Suprapubic skin (tissue), 4 donors: ENCODE results near the gene AP2A1. TPM values are rescaled to one million over a fixed set of nuclear protein-coding genes. Genes with fewer than 3 reads are reported as not detected.

Experiments
- DNase-seq, 2 donors: peaks; one replicate each; pipeline ENCODE4 v3.0.0-alpha.2; 2019; ENCODE audit warnings: low spot score in 2 of 2
- H3K27ac ChIP-seq: fragments of 200-600 bp; sonication (generic); one replicate; pipeline ENCODE4 v1.5.1; 2019
- H3K27me3 ChIP-seq: fragments of 200-600 bp; sonication (generic); one replicate; pipeline ENCODE4 v1.5.1; 2019
- H3K36me3 ChIP-seq: fragments of 200-600 bp; sonication (generic); one replicate; pipeline ENCODE4 v1.5.1; 2019
- H3K4me1 ChIP-seq: fragments of 200-600 bp; sonication (generic); one replicate; pipeline ENCODE4 v1.5.1; 2019
- H3K4me3 ChIP-seq: fragments of 200-600 bp; sonication (generic); one replicate; pipeline ENCODE4 v1.5.1; 2019; ENCODE audit warnings: mild to moderate bottlenecking
- H3K9me3 ChIP-seq: fragments of 200-600 bp; sonication (generic); one replicate; pipeline ENCODE4 v1.5.1; 2019
- CTCF ChIP-seq, 2 donors: fragments of 200-600 bp in 1 of 2; fragments of 450-650 bp in 1 of 2; sonication (generic) in 1 of 2; IDR thresholded peaks; one replicate each; pipeline ENCODE4 v1.5.1; 2016 to 2019; ENCODE audit warnings: antibody characterized with exemption in 2 of 2, mild to moderate bottlenecking in 1 of 2, moderate library complexity in 1 of 2
- EP300 ChIP-seq: sonication (generic); formaldehyde crosslinking; IDR thresholded peaks from one replicate; pipeline ENCODE4 v1.6.1; 2017; ENCODE audit warnings: antibody characterized with exemption
- POLR2A ChIP-seq, 2 donors: fragments of 450-650 bp; IDR thresholded peaks; one replicate each; pipeline ENCODE4 v1.6.1; 2017; ENCODE audit warnings: antibody characterized with exemption in 2 of 2, mild to moderate bottlenecking in 2 of 2, moderate library complexity in 2 of 2
- POLR2AphosphoS5 ChIP-seq, 3 donors: sonication (generic); formaldehyde crosslinking; IDR thresholded peaks; one replicate each; pipeline ENCODE4 v1.6.1; 2017; ENCODE audit warnings: antibody characterized with exemption in 3 of 3
- WGBS: methylation state at CpG from one replicate; pipeline ENCODE4 v1.1.5; 2018; 5-methylcytosine and 5-hydroxymethylcytosine counted together
- total RNA-seq, 4 donors: library from RNA; depleted of rRNA; stranded (reverse); fragments of >200 nt; gene quantifications; one replicate each; pipeline ENCODE4 v1.1.0, GENCODE V29; 2016

The AP2A1 gene
- total RNA-seq, 4 donors from 2014 or later, result 78.1 to 101 (median 93.4) TPM

GRCh38 chr19:49837425-49837824 lies 70.6 kb downstream of the AP2A1 start:
- no peak overlapping the region for H3K4me3 ChIP-seq

DNA sequence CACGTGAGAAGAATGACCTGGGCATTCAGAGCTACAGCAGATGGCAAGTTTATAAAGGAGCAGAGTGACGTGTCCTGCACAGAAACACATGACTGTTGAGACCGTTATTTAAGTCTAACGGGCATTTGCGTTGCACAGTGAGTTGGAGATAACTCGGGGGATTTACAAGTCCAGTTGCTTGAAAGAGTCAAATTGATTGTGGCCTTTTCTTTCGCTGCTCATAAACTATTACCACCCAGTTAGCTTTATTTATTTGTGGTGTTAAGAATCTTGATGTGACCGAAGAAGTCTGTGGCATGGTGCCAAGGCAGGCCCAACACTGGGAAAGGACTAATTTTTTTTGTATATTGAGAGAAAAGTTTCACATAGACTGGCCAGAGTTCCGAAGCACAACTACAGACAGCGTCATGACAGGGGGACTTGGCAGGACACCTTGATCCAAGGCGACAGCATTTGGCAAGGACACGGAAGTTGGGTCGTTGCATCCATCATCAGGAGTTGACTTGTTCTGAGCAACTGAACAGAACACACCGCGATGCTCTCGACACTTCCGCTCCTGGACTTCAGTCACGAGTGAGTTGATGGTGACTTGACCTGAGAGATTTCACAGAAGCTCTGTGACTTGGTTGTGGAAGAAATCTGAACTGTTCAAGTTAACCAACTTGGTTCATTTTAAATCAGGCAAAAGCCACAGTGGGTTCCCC lies 72.2 kb downstream of the AP2A1 start:
- 96% methylated on average over 18 of the region's 18 CpGs for WGBS
- H3K36me3 ChIP-seq, result peaks cover 45% of the 10 kb centered on the region
- H3K4me3 ChIP-seq, result no peak overlapping the region
- TF ChIP-seq EP300 (no peak), POLR2A (IDR thresholded peaks at IDR 0.05) (no peak), POLR2AphosphoS5 (IDR thresholded peaks at IDR 0.05) (no peak), CTCF (IDR thresholded peaks at IDR 0.05) (no peak)
- no peaks in the 10 kb centered on the region for H3K9me3 ChIP-seq
- H3K27ac ChIP-seq, result no peak overlapping the region
- H3K27me3 ChIP-seq, result no peaks in the 10 kb centered on the region
- DNase-seq, result no peak
- H3K4me1 ChIP-seq, result no peaks in the 10 kb centered on the region

More at GRCh38 chr19:49837425-49837824, 70.6 kb downstream of the AP2A1 start:
- Histone ChIP-seq H3K27ac (no peak overlapping the region), H3K27me3 (no peaks in the 10 kb centered on the region), H3K9me3 (no peaks in the 10 kb centered on the region), H3K36me3 (peaks cover 61% of the 10 kb centered on the region), H3K4me1 (no peaks in the 10 kb centered on the region)
- DNase-seq, result no peak
- no peak for TF ChIP-seq CTCF (IDR thresholded peaks at IDR 0.05)
- TF ChIP-seq POLR2A (IDR thresholded peaks at IDR 0.05), result no peak
- TF ChIP-seq POLR2AphosphoS5 (IDR thresholded peaks at IDR 0.05), result no peak
- no peak for TF ChIP-seq EP300
- 87% methylated on average over 6 of the region's 9 CpGs for WGBS

- H3K4me1 ChIP-seq, result no peaks in the 10 kb centered on the region
- no peaks in the 10 kb centered on the region for H3K9me3 ChIP-seq
- 88% methylated on average over 11 of the region's 11 CpGs for WGBS
- no peak overlapping the region for H3K4me3 ChIP-seq
- TF ChIP-seq POLR2AphosphoS5 (IDR thresholded peaks at IDR 0.05) (no peak), EP300 (no peak), CTCF (IDR thresholded peaks at IDR 0.05) (no peak), POLR2A (IDR thresholded peaks at IDR 0.05) (no peak)
- H3K36me3 ChIP-seq, result peaks cover 38% of the 10 kb centered on the region
- no peak overlapping the region for H3K27ac ChIP-seq
- no peaks in the 10 kb centered on the region for H3K27me3 ChIP-seq
- no peak for DNase-seq
These were observed 72.9 kb downstream of the AP2A1 start for GRCh38 chr19:49839713-49840112.

DNA sequence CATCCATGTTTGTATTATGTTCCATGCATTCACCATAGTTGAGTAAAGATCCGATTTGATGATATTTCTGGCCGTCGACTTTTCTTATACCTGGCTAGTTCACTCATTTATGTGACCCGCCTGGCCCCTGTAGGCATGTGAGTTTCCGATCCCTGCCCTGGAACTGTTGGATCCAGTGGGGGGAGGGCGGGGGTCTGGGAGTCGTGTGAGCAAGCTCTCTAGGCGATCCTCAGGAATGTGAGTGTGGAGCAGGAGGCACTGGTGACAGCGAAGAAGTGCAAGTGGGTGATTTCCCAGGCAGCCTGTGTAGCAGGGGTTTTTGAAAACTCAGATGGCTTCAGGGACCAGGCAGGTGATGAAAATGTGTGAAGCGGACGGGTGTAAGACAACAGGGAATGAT lies 73.5 kb downstream of the AP2A1 start:
- Histone ChIP-seq H3K27ac (no peak overlapping the region), H3K36me3 (peaks cover 32% of the 10 kb centered on the region), H3K4me1 (no peaks in the 10 kb centered on the region), H3K9me3 (no peaks in the 10 kb centered on the region), H3K4me3 (no peak overlapping the region), H3K27me3 (no peaks in the 10 kb centered on the region)
- TF ChIP-seq POLR2A (IDR thresholded peaks at IDR 0.05) (no peak), CTCF (IDR thresholded peaks at IDR 0.05) (no peak), EP300 (no peak), POLR2AphosphoS5 (IDR thresholded peaks at IDR 0.05) (no peak)
- DNase-seq, result no peak
- 88% methylated on average over 11 of the region's 11 CpGs for WGBS

- WGBS, result 89% methylated on average over 17 of the region's 17 CpGs
- Histone ChIP-seq H3K36me3 (peaks cover 27% of the 10 kb centered on the region), H3K9me3 (no peaks in the 10 kb centered on the region)
These were observed 74.0 kb downstream of the AP2A1 start for GRCh38 chr19:49840736-49841249.

More at GRCh38 chr19:49840736-49841249, 74.0 kb downstream of the AP2A1 start:
- DNase-seq, result no peak
- no peak overlapping the region for H3K4me3 ChIP-seq
- no peak for TF ChIP-seq EP300
- no peak for TF ChIP-seq POLR2AphosphoS5 (IDR thresholded peaks at IDR 0.05)
- TF ChIP-seq CTCF (IDR thresholded peaks at IDR 0.05), result no peak
- no peak for TF ChIP-seq POLR2A (IDR thresholded peaks at IDR 0.05)
- H3K4me1 ChIP-seq, result no peaks in the 10 kb centered on the region
- no peak overlapping the region for H3K27ac ChIP-seq
- H3K27me3 ChIP-seq, result no peaks in the 10 kb centered on the region
